SK-N-SH treated with all-trans-retinoic acid at 6 μM for 48 hours (cell line): ENCODE measurements around the gene AUTS2.
A peak's percentile ranks its signal among the peaks of the same experiment; 100 is the strongest.

Source experiments
- ATAC-seq: fragments of 200-7000 bp; cut with Tn5 transposase; 3 replicates; pipeline ENCODE4 v1.9.1; 2020; ENCODE audit warnings: mild to moderate bottlenecking, moderate library complexity
- ARNTL ChIP-seq: fragments of 450-650 bp; formaldehyde crosslinking; IDR thresholded peaks from 2 replicates; pipeline ENCODE4 v1.5.0; 2020; ENCODE audit warnings: low read depth, mild to moderate bottlenecking, moderate library complexity, borderline replicate concordance
- BACH2 ChIP-seq: fragments of 250-450 bp; sonication (Bioruptor Pico); IDR thresholded peaks from 2 replicates; pipeline ENCODE4 v1.9.0; 2021; ENCODE audit warnings: mild to moderate bottlenecking, borderline replicate concordance
- CREB5 ChIP-seq: fragments of 250-450 bp; sonication (Bioruptor Pico); IDR thresholded peaks from 2 replicates; pipeline ENCODE4 v1.5.1; 2020; ENCODE audit warnings: low read depth, mild to moderate bottlenecking, moderate library complexity
- CSDC2 ChIP-seq: fragments of 250-450 bp; sonication (Bioruptor Pico); IDR thresholded peaks from 2 replicates; pipeline ENCODE4 v1.5.0; 2020; ENCODE audit warnings: mild to moderate bottlenecking, moderate library complexity
- CSRNP3 ChIP-seq: fragments of 250-450 bp; sonication (Bioruptor Pico); IDR thresholded peaks from 2 replicates; pipeline ENCODE4 v1.5.1; 2021; ENCODE audit warnings: mild to moderate bottlenecking, moderate library complexity
- ESRRG ChIP-seq: fragments of 250-450 bp; sonication (Bioruptor Pico); IDR thresholded peaks from 2 replicates; pipeline ENCODE4 v1.6.1; 2021; ENCODE audit warnings: mild to moderate bottlenecking
- GLIS3 ChIP-seq: fragments of 250-450 bp; sonication (Bioruptor Pico); IDR thresholded peaks from 2 replicates; pipeline ENCODE4 v1.5.0; 2020; ENCODE audit warnings: mild to moderate bottlenecking, moderate library complexity
- ISL1 ChIP-seq: fragments of 250-450 bp; sonication (Bioruptor Pico); IDR thresholded peaks from 2 replicates; pipeline ENCODE4 v2.1.2; 2022; ENCODE audit warnings: mild to moderate bottlenecking, moderate library complexity
- OSR1 ChIP-seq: fragments of 250-450 bp; sonication (Bioruptor Pico); IDR thresholded peaks from 2 replicates; pipeline ENCODE4 v1.8.0; 2022; ENCODE audit warnings: moderate library complexity, mild to moderate bottlenecking, inconsistent platforms
- PATZ1 ChIP-seq: fragments of 250-450 bp; sonication (Bioruptor Pico); IDR thresholded peaks from 2 replicates; pipeline ENCODE4 v1.8.0; 2020; ENCODE audit warnings: mild to moderate bottlenecking, moderate library complexity, borderline replicate concordance
- POU6F1 ChIP-seq: fragments of 250-450 bp; sonication (Bioruptor Pico); IDR thresholded peaks from 2 replicates; pipeline ENCODE4 v1.8.0; 2021; ENCODE audit warnings: low read depth, mild to moderate bottlenecking, moderate library complexity, borderline replicate concordance
- PPARA ChIP-seq: fragments of 250-450 bp; sonication (Bioruptor Pico); IDR thresholded peaks from 2 replicates; pipeline ENCODE4 v1.5.0; 2020; ENCODE audit warnings: mild to moderate bottlenecking, borderline replicate concordance
- RARB ChIP-seq: fragments of 250-450 bp; sonication (Bioruptor Pico); IDR thresholded peaks from 2 replicates; pipeline ENCODE4 v1.8.0; 2021; ENCODE audit warnings: mild to moderate bottlenecking, moderate library complexity
- SNAI2 ChIP-seq: fragments of 250-450 bp; sonication (Bioruptor Pico); IDR thresholded peaks from 2 replicates; pipeline ENCODE4 v1.5.0; 2020; ENCODE audit warnings: mild to moderate bottlenecking, moderate library complexity
- TCF4 ChIP-seq: fragments of 250-450 bp; sonication (Bioruptor Pico); IDR thresholded peaks from 2 replicates; pipeline ENCODE4 v1.8.0; 2021; ENCODE audit warnings: mild to moderate bottlenecking, moderate library complexity, borderline replicate concordance
- TOX ChIP-seq: fragments of 250-450 bp; sonication (Bioruptor Pico); IDR thresholded peaks from 2 replicates; pipeline ENCODE4 v1.8.0; 2021; ENCODE audit warnings: mild to moderate bottlenecking, moderate library complexity, borderline replicate concordance
- ZC3H10 ChIP-seq: fragments of 250-450 bp; sonication (Bioruptor Pico); IDR thresholded peaks from 2 replicates; pipeline ENCODE4 v1.5.1; 2021; ENCODE audit warnings: mild to moderate bottlenecking, moderate library complexity
- ZFP3 ChIP-seq: fragments of 250-450 bp; sonication (Bioruptor Pico); IDR thresholded peaks from 2 replicates; pipeline ENCODE4 v1.5.0; 2020; ENCODE audit warnings: mild to moderate bottlenecking, moderate library complexity
- ZFP30 ChIP-seq: fragments of 450-650 bp; formaldehyde crosslinking; IDR thresholded peaks from 2 replicates; pipeline ENCODE4 v1.5.0; 2022; ENCODE audit warnings: mild to moderate bottlenecking, moderate library complexity
- ZNF565 ChIP-seq: fragments of 450-650 bp; formaldehyde crosslinking; conservative IDR thresholded peaks from 2 replicates; pipeline ENCODE4 v1.5.0; 2020; ENCODE audit warnings: low read depth, mild to moderate bottlenecking, moderate library complexity
- ZNF70 ChIP-seq: fragments of 450-650 bp; formaldehyde crosslinking; IDR thresholded peaks from 2 replicates; pipeline ENCODE4 v1.5.0; 2020; ENCODE audit warnings: mild to moderate bottlenecking, moderate library complexity
- ZNF8 ChIP-seq: fragments of 450-650 bp; formaldehyde crosslinking; IDR thresholded peaks from 2 replicates; pipeline ENCODE4 v1.5.0; 2020; ENCODE audit warnings: mild to moderate bottlenecking, moderate library complexity

The AUTS2 gene

GRCh38 chr7:70098133-70098561 is 499.9 kb downstream of the AUTS2 start:
- no peak for TF ChIP-seq PPARA (CRISPR knock-in tag)
- no peak for TF ChIP-seq ZFP30 (CRISPR knock-in tag)
- TF ChIP-seq GLIS3 (CRISPR knock-in tag): no peak
- no peak for TF ChIP-seq ARNTL
- no peak for TF ChIP-seq TOX (CRISPR knock-in tag)
- TF ChIP-seq ZC3H10: no peak
- TF ChIP-seq SNAI2 (CRISPR knock-in tag): no peak
- no peak for TF ChIP-seq BACH2
- ATAC-seq: 0 out of 3 replicates have a peak, but pooled peaks have one; percentile 14

GRCh38 chr7:70098905-70099672 is 500.8 kb downstream of the AUTS2 start:
- peak; percentile 18; the same call in 2 of the 3 replicates for ATAC-seq
- no peak for TF ChIP-seq ZNF8
- TF ChIP-seq OSR1 (CRISPR knock-in tag): no peak
- TF ChIP-seq PATZ1 (CRISPR knock-in tag): no peak
- TF ChIP-seq CSRNP3 (CRISPR knock-in tag): no peak
- no peak for TF ChIP-seq ARNTL
- no peak for TF ChIP-seq RARB (CRISPR knock-in tag)
- no peak for TF ChIP-seq ISL1 (CRISPR knock-in tag)
- TF ChIP-seq ZC3H10: no peak
- TF ChIP-seq ZFP30 (CRISPR knock-in tag): no peak
- no peak for TF ChIP-seq BACH2
- no peak for TF ChIP-seq TCF4
- no peak for TF ChIP-seq PPARA (CRISPR knock-in tag)
- TF ChIP-seq CREB5 (CRISPR knock-in tag): no peak
- no peak for TF ChIP-seq POU6F1 (CRISPR knock-in tag)
- TF ChIP-seq CSDC2 (CRISPR knock-in tag): no peak
- TF ChIP-seq SNAI2 (CRISPR knock-in tag): no peak
- TF ChIP-seq TOX (CRISPR knock-in tag): no peak

GRCh38 chr7:70104243-70104642 is 506.0 kb downstream of the AUTS2 start:
- peak; percentile 83 for ATAC-seq
- TF ChIP-seq TCF4 (peak; percentile 91), ZNF565 (CRISPR knock-in tag) (no peak), ARNTL (no peak), POU6F1 (CRISPR knock-in tag) (no peak)
- TF ChIP-seq, all 23 proteins: peak for 1

- TF ChIP-seq TOX (CRISPR knock-in tag) (no peak), ZFP3 (CRISPR knock-in tag) (no peak), PPARA (CRISPR knock-in tag) (no peak), ARNTL (no peak), ESRRG (CRISPR knock-in tag) (no peak), ZNF8 (no peak), ZNF70 (CRISPR knock-in tag) (no peak), ZFP30 (CRISPR knock-in tag) (no peak), BACH2 (no peak), CSDC2 (CRISPR knock-in tag) (no peak), OSR1 (CRISPR knock-in tag) (no peak), ISL1 (CRISPR knock-in tag) (no peak), CREB5 (CRISPR knock-in tag) (no peak), ZNF565 (CRISPR knock-in tag) (no peak), ZC3H10 (no peak), POU6F1 (CRISPR knock-in tag) (no peak), TCF4 (no peak)
- TF ChIP-seq, all 23 proteins: peak for 0
- ATAC-seq: no peak
Measured at GRCh38 chr7:70113078-70113477, 514.8 kb downstream of the AUTS2 start.
